Ishikawa (cell line): ENCODE results near the gene CCDC78.

ENCODE experiments used
- MAX ChIP-seq: IDR thresholded peaks from 2 replicates; pipeline ENCODE4 v1.6.1; 2012
- TEAD4 ChIP-seq: IDR thresholded peaks from 2 replicates; pipeline ENCODE4 v1.6.1; 2012

GRCh38 chr16:672851-673250 lies 53.4 kb downstream of the CCDC78 start:
- TF ChIP-seq TEAD4 (no peak), MAX (no peak)
